Duodenal mucosa (tissue), 2 donors: Measurements from ENCODE around the gene XPOT.

Source experiments
- H3K27ac ChIP-seq: one replicate; pipeline ENCODE4 v1.7.0; 2013; ENCODE audit warnings: low read depth, low read length
- H3K27me3 ChIP-seq, 2 donors: one replicate each; pipeline ENCODE4 v1.7.0; 2013; ENCODE audit warnings: low read length in 2 of 2, control low read depth in 1 of 2; ENCODE audit not compliant: insufficient read depth in 2 of 2, control insufficient read depth in 1 of 2
- H3K36me3 ChIP-seq, 2 donors: one replicate each; pipeline ENCODE4 v1.7.0; 2013; ENCODE audit warnings: low read length in 2 of 2, control low read depth in 1 of 2; ENCODE audit not compliant: insufficient read depth in 2 of 2, control insufficient read depth in 1 of 2
- H3K4me1 ChIP-seq, 2 donors: one replicate each; pipeline ENCODE4 v1.7.0; 2013; ENCODE audit warnings: low read length in 2 of 2, control low read depth in 1 of 2; ENCODE audit not compliant: insufficient read depth in 2 of 2, control insufficient read depth in 1 of 2
- H3K4me3 ChIP-seq, 2 donors: one replicate each; pipeline ENCODE4 v1.7.0; 2013; ENCODE audit warnings: low read length in 2 of 2, low read depth in 1 of 2
- H3K9ac ChIP-seq, 2 donors: one replicate each; pipeline ENCODE4 v1.7.0; 2013; ENCODE audit warnings: low read length in 2 of 2, low read depth in 1 of 2
- H3K9me3 ChIP-seq, 2 donors: one replicate each; pipeline ENCODE4 v1.7.0; 2013; ENCODE audit warnings: low read length in 2 of 2, control low read depth in 1 of 2; ENCODE audit not compliant: control insufficient read depth in 1 of 2

The XPOT gene

GRCh38 chr12:64450057-64450640 lies 46.0 kb downstream of the XPOT start:
- Histone ChIP-seq H3K27me3 (no peaks in the 10 kb centered on the region), H3K36me3 (peaks cover 7 to 10% of the 10 kb centered on the region in 2 donors), H3K27ac (no peak overlapping the region), H3K4me1 (peaks cover 11 to 15% of the 10 kb centered on the region in 2 donors), H3K9me3 (no peaks in the 10 kb centered on the region), H3K9ac (no peak overlapping the region), H3K4me3 (no peak overlapping the region)

GRCh38 chr12:64450711-64451486 lies 46.7 kb downstream of the XPOT start:
- Histone ChIP-seq H3K36me3 (peaks cover 5 to 11% of the 10 kb centered on the region in 2 donors), H3K27me3 (no peaks in the 10 kb centered on the region), H3K27ac (no peak overlapping the region), H3K9me3 (no peaks in the 10 kb centered on the region), H3K4me1 (peaks cover 11 to 15% of the 10 kb centered on the region in 2 donors), H3K4me3 (peak overlapping the region; percentile 89 to 96), H3K9ac (peak overlapping the region; percentile 94 to 95)

- Histone ChIP-seq H3K9ac (peak within 1 kb of the TSS; percentile 94 to 95), H3K27me3 (no peaks in the 10 kb centered on the region), H3K4me1 (peaks cover 11 to 15% of the 10 kb centered on the region in 2 donors), H3K27ac (peak within 1 kb of the TSS; percentile 96), H3K36me3 (peaks cover 3 to 12% of the 10 kb centered on the region in 2 donors), H3K4me3 (peak within 1 kb of the TSS; percentile 89 to 96), H3K9me3 (no peaks in the 10 kb centered on the region)
Measured at GRCh38 chr12:64451687-64452558, 47.7 kb downstream of the XPOT start, which contains the start of gene TBK1. Gene TBK1, plus strand, starts transcription at chr12:64452120. Its CDS starts 3,751 bp downstream, at chr12:64455871.

GRCh38 chr12:64452559-64453329 lies 48.6 kb downstream of the XPOT start:
- H3K9ac ChIP-seq: peak overlapping the region; percentile 94 to 95
- no peaks in the 10 kb centered on the region for H3K27me3 ChIP-seq
- H3K4me1 ChIP-seq: peaks cover 15 to 18% of the 10 kb centered on the region in 2 donors
- H3K36me3 ChIP-seq: peaks cover under 1 to 9% of the 10 kb centered on the region in 2 donors
- peak overlapping the region; percentile 96 for H3K27ac ChIP-seq
- no peaks in the 10 kb centered on the region for H3K9me3 ChIP-seq
- H3K4me3 ChIP-seq: peak overlapping the region; percentile 89 to 96

GRCh38 chr12:64455506-64455905 lies 51.3 kb downstream of the XPOT start:
- peaks cover 0 to 15% of the 10 kb centered on the region in 2 donors for H3K36me3 ChIP-seq
- no peaks in the 10 kb centered on the region for H3K27me3 ChIP-seq
- H3K4me1 ChIP-seq: peaks cover 27 to 28% of the 10 kb centered on the region in 2 donors
- H3K27ac ChIP-seq: no peak overlapping the region
- no peaks in the 10 kb centered on the region for H3K9me3 ChIP-seq
- H3K4me3 ChIP-seq: no peak overlapping the region
- H3K9ac ChIP-seq: no peak overlapping the region

- Histone ChIP-seq H3K4me1 (peaks cover 21 to 26% of the 10 kb centered on the region in 2 donors), H3K9me3 (no peaks in the 10 kb centered on the region), H3K4me3 (no peak overlapping the region), H3K27ac (no peak overlapping the region), H3K9ac (no peak overlapping the region), H3K36me3 (peaks cover 0 to 15% of the 10 kb centered on the region in 2 donors), H3K27me3 (no peaks in the 10 kb centered on the region)
Measured at GRCh38 chr12:64456119-64456518, 51.9 kb downstream of the XPOT start.

- H3K27me3 ChIP-seq: no peaks in the 10 kb centered on the region
- H3K4me1 ChIP-seq: peaks cover 20 to 22% of the 10 kb centered on the region in 2 donors
- H3K4me3 ChIP-seq: no peak overlapping the region
- H3K9me3 ChIP-seq: no peaks in the 10 kb centered on the region
- H3K27ac ChIP-seq: no peak overlapping the region
- H3K9ac ChIP-seq: no peak overlapping the region
- peaks cover 0 to 22% of the 10 kb centered on the region in 2 donors for H3K36me3 ChIP-seq
Measured at GRCh38 chr12:64457032-64457431, 52.8 kb downstream of the XPOT start.

- Histone ChIP-seq H3K4me3 (no peak overlapping the region), H3K36me3 (peaks cover 0 to 23% of the 10 kb centered on the region in 2 donors), H3K4me1 (peaks cover 20 to 22% of the 10 kb centered on the region in 2 donors), H3K9me3 (no peaks in the 10 kb centered on the region), H3K27me3 (no peaks in the 10 kb centered on the region), H3K27ac (no peak overlapping the region), H3K9ac (no peak overlapping the region)
Measured at GRCh38 chr12:64457466-64457865, 53.3 kb downstream of the XPOT start.

GRCh38 chr12:64457923-64458322 lies 53.7 kb downstream of the XPOT start:
- Histone ChIP-seq H3K9ac (no peak overlapping the region), H3K36me3 (peaks cover 0 to 23% of the 10 kb centered on the region in 2 donors), H3K27me3 (no peaks in the 10 kb centered on the region), H3K9me3 (no peaks in the 10 kb centered on the region), H3K4me1 (peaks cover 20 to 22% of the 10 kb centered on the region in 2 donors), H3K27ac (no peak overlapping the region), H3K4me3 (no peak overlapping the region)
